ENCODE data around the gene SGIP1. TPM values are rescaled to one million over a fixed set of nuclear protein-coding genes. Genes with fewer than 3 reads are reported as not detected.

SGIP1 gene
- polyA plus RNA-seq, 1 of the 3 experiments (the other 2 are of a cell fraction), result 15.5 TPM

GRCh38 chr1:66682106-66682505 is 148.2 kb downstream of the SGIP1 start:
- Histone ChIP-seq H3K4me1 (ENCODE audit: control insufficient read depth in 1 of 2, insufficient read depth in 2 of 2, low read depth in 1 of 2, low read length in 1 of 2) (peaks cover 0 to 18% of the 10 kb centered on the region in 2 experiments; a peak in 2 of 4 replicates), H3K4me2 (no peak overlapping the region), H4K20me1 (ENCODE audit: insufficient read depth) (no peaks in the 10 kb centered on the region), H3K27ac (ENCODE audit: low read depth in 2 of 2, low read length in 1 of 2) (no peak overlapping the region), H3F3A (replicated peaks; ENCODE audit: insufficient read depth) (peaks cover 33% of the 10 kb centered on the region), H3K4me3 (ENCODE audit: low read depth in 2 of 2, low read length in 1 of 2) (no peak overlapping the region), H3K9me3 (no peaks in the 10 kb centered on the region), H2AFZ (ENCODE audit: low read depth) (no peak overlapping the region), H3K36me3 (replicated peaks in 1 of 2; ENCODE audit: control insufficient read depth in 1 of 2, insufficient read depth in 2 of 2, low read length in 1 of 2) (peaks cover 12 to 82% of the 10 kb centered on the region in 2 experiments), H3K27me3 (ENCODE audit: insufficient read depth) (no peaks in the 10 kb centered on the region), H3K9ac (no peak overlapping the region), H3K79me2 (ENCODE audit: insufficient read depth) (no peaks in the 10 kb centered on the region), H3K9me2 (no peaks in the 10 kb centered on the region)
- WGBS (ENCODE audit: low lambda C conversion rate), result 98% methylated on average over 9 of the region's 11 CpGs
- ChIA-PET CTCF (interaction anchor here (0.6 to 1.2 kb wide), 2 partner anchors 44 to 531 kb away, joined by 3 to 4 read pairs; no protein-coding TSS in a partner anchor), POLR2A (no interaction called here)
- no peak for TF ChIP-seq TCF12 (IDR thresholded peaks at IDR 0.05)
- no peak for TF ChIP-seq IRF3 (IDR thresholded peaks at IDR 0.05; ENCODE audit: low read depth, low read length)
- TF ChIP-seq, protein P1, sequence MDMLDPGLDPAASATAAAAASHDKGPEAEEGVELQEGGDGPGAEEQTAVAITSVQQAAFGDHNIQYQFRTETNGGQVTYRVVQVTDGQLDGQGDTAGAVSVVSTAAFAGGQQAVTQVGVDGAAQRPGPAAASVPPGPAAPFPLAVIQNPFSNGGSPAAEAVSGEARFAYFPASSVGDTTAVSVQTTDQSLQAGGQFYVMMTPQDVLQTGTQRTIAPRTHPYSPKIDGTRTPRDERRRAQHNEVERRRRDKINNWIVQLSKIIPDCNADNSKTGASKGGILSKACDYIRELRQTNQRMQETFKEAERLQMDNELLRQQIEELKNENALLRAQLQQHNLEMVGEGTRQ (IDR thresholded peaks at IDR 0.05; ENCODE audit: borderline replicate concordance, low read depth, low read length), result no peak
- TF ChIP-seq MEF2A (IDR thresholded peaks at IDR 0.05; ENCODE audit: borderline replicate concordance, low read depth), result no peak
- TF ChIP-seq GATA2 (CRISPR knock-in tag; IDR thresholded peaks at IDR 0.05), result no peak
- no peak for TF ChIP-seq RXRA (IDR thresholded peaks at IDR 0.05; ENCODE audit: borderline replicate concordance, low read depth)
- no peak for TF ChIP-seq RCOR1 (IDR thresholded peaks at IDR 0.05; ENCODE audit: low read length)
- TF ChIP-seq EP300 (IDR thresholded peaks at IDR 0.05; ENCODE audit: borderline replicate concordance in 1 of 2, low read depth in 1 of 2, low read length in 1 of 2), result no peak
- no peak for TF ChIP-seq NRF1 (IDR thresholded peaks at IDR 0.05; ENCODE audit: low read depth, low read length)
- no peak for TF ChIP-seq FOXJ3 (CRISPR knock-in tag; IDR thresholded peaks at IDR 0.05)
- no peak for DNase-seq

DNA sequence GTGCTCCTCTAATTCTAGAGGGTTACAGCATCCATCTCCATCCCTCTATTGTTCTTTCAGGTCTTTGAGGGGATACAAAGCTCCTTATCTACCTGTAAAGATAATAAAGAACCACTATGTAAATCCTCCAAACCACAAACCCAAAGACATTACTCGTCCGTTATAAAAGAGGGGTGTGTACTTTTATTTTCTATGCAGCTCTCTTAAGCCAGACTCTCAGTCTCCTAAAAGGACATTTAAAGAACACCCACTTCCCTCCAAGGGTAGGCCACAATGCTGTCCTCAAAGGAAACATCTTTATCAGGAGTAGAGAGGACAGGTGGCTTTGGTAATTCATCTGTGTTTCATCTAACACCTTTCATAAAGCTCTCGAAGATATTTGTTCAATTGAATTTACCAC is 150.4 kb downstream of the SGIP1 start:
- TF ChIP-seq RXRA (IDR thresholded peaks at IDR 0.05; ENCODE audit: borderline replicate concordance, low read depth) (no peak), FOSL2 (IDR thresholded peaks at IDR 0.05; ENCODE audit: borderline replicate concordance, low read depth) (no peak), FOXJ3 (CRISPR knock-in tag; IDR thresholded peaks at IDR 0.05) (no peak), ELF1 (IDR thresholded peaks at IDR 0.05) (no peak), SMC3 (IDR thresholded peaks at IDR 0.05; ENCODE audit: low read depth, low read length) (no peak), MXI1 (IDR thresholded peaks at IDR 0.05; ENCODE audit: low read depth, low read length) (no peak), RFX5 (IDR thresholded peaks at IDR 0.05; ENCODE audit: low read length) (no peak), EP300 (IDR thresholded peaks at IDR 0.05; ENCODE audit: borderline replicate concordance in 1 of 2, low read depth in 1 of 2, low read length in 1 of 2) (no peak), TCF12 (IDR thresholded peaks at IDR 0.05) (no peak), MEF2A (IDR thresholded peaks at IDR 0.05; ENCODE audit: borderline replicate concordance, low read depth) (no peak), EZH2phosphoT487 (IDR thresholded peaks at IDR 0.05; ENCODE audit: borderline replicate concordance, low read depth) (no peak), NFIC (IDR thresholded peaks at IDR 0.05; ENCODE audit: borderline replicate concordance) (no peak), TAF1 (IDR thresholded peaks at IDR 0.05; ENCODE audit: borderline replicate concordance, low read depth, low read length) (no peak), GABPA (IDR thresholded peaks at IDR 0.05; ENCODE audit: low read depth) (no peak), SIN3A (IDR thresholded peaks at IDR 0.05; ENCODE audit: borderline replicate concordance, low read depth, low read length) (no peak)
- TF ChIP-seq, protein P2, sequence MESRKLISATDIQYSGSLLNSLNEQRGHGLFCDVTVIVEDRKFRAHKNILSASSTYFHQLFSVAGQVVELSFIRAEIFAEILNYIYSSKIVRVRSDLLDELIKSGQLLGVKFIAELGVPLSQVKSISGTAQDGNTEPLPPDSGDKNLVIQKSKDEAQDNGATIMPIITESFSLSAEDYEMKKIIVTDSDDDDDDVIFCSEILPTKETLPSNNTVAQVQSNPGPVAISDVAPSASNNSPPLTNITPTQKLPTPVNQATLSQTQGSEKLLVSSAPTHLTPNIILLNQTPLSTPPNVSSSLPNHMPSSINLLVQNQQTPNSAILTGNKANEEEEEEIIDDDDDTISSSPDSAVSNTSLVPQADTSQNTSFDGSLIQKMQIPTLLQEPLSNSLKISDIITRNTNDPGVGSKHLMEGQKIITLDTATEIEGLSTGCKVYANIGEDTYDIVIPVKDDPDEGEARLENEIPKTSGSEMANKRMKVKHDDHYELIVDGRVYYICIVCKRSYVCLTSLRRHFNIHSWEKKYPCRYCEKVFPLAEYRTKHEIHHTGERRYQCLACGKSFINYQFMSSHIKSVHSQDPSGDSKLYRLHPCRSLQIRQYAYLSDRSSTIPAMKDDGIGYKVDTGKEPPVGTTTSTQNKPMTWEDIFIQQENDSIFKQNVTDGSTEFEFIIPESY (IDR thresholded peaks at IDR 0.05; ENCODE audit: borderline replicate concordance, low read depth), result no peak
- TF ChIP-seq, protein P1 (IDR thresholded peaks at IDR 0.05; ENCODE audit: borderline replicate concordance, low read depth, low read length), result no peak
- TF ChIP-seq, protein P3, sequence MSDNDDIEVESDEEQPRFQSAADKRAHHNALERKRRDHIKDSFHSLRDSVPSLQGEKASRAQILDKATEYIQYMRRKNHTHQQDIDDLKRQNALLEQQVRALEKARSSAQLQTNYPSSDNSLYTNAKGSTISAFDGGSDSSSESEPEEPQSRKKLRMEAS (IDR thresholded peaks at IDR 0.05; ENCODE audit: low read depth), result no peak
- H3K27me3 ChIP-seq (ENCODE audit: insufficient read depth), result no peaks in the 10 kb centered on the region
- no peak overlapping the region for H3K4me3 ChIP-seq (ENCODE audit: low read depth in 2 of 2, low read length in 1 of 2)
- H3K9me2 ChIP-seq, result no peaks in the 10 kb centered on the region
- H4K20me1 ChIP-seq (ENCODE audit: insufficient read depth), result no peaks in the 10 kb centered on the region
- H3K9ac ChIP-seq, result no peak overlapping the region
- no peak overlapping the region for H3K4me2 ChIP-seq
- peaks cover 0 to 3% of the 10 kb centered on the region in 2 experiments; a peak in 2 of 4 replicates for H3K4me1 ChIP-seq (ENCODE audit: control insufficient read depth in 1 of 2, insufficient read depth in 2 of 2, low read depth in 1 of 2, low read length in 1 of 2)
- no peaks in the 10 kb centered on the region for H3K9me3 ChIP-seq
- no peaks in the 10 kb centered on the region for H3K79me2 ChIP-seq (ENCODE audit: insufficient read depth)
- H2AFZ ChIP-seq (ENCODE audit: low read depth), result no peak overlapping the region
- peaks cover 12 to 79% of the 10 kb centered on the region in 2 experiments for H3K36me3 ChIP-seq (replicated peaks in 1 of 2; ENCODE audit: control insufficient read depth in 1 of 2, insufficient read depth in 2 of 2, low read length in 1 of 2)
- no peak for DNase-seq
- 85% methylated on average over 3 of the region's 3 CpGs for WGBS (ENCODE audit: low lambda C conversion rate)
- peaks cover 20% of the 10 kb centered on the region for H3F3A ChIP-seq (replicated peaks; ENCODE audit: insufficient read depth)
- ChIA-PET CTCF (interaction anchor here (0.6 to 1.7 kb wide), 4 partner anchors 8 to 103 kb away, joined by 3 to 6 read pairs (median 4); no protein-coding TSS in a partner anchor), POLR2A (no interaction called here)
- no peak overlapping the region for H3K27ac ChIP-seq (ENCODE audit: low read depth in 2 of 2, low read length in 1 of 2)

All from SK-N-SH (cell line).